PC-9 (cell line): ENCODE results near the gene P2RY8. TPM values are rescaled to one million over a fixed set of nuclear protein-coding genes. Genes with fewer than 3 reads are reported as not detected.
A peak's percentile ranks its signal among the peaks of the same experiment; 100 is the strongest.

ENCODE experiments used
- BruUV-seq: library from RNA; stranded (reverse); fragments of 400-500 nt; replicated peaks from 2 replicates; lab custom pipeline; 2021; lab: Mats Ljungman, UMichigan
- CTCF ChIA-PET: fragments of 300-600 bp; sonication (Branson Sonifier 250); formaldehyde crosslinking; loops from one replicate; lab custom pipeline; 2022; ENCODE audit warnings: antibody characterized with exemption; lab: Charles Lee
- POLR2A ChIA-PET: fragments of 300-600 bp; sonication (Branson Sonifier 250); formaldehyde crosslinking; loops from one replicate; lab custom pipeline; 2022; ENCODE audit warnings: antibody characterized with exemption; ENCODE audit not compliant: unreplicated experiment; lab: Charles Lee
- DNase-seq, 2 experiments: peaks; one replicate each; pipeline versions ENCODE4 v3.0.0 to v3.0.0-alpha.2; 2015 to 2022; ENCODE audit warnings: mixed read lengths in 1 of 2
- H2AFZ ChIP-seq: fragments of 200-600 bp; sonication (generic); 2 replicates; pipeline ENCODE4 v1.8.1; 2017; ENCODE audit warnings: antibody characterized with exemption
- H3F3A ChIP-seq: fragments of 200-600 bp; sonication (generic); 2 replicates; pipeline ENCODE4 v1.8.1; 2017; ENCODE audit warnings: antibody characterized with exemption, mild to moderate bottlenecking, low read depth; ENCODE audit not compliant: insufficient read depth
- H3K27ac ChIP-seq: fragments of 200-600 bp; sonication (generic); 2 replicates; pipeline ENCODE4 v1.6.1; 2016; ENCODE audit warnings: mixed run types
- H3K27me3 ChIP-seq: fragments of 200-600 bp; sonication (generic); 2 replicates; pipeline ENCODE4 v1.6.1; 2016; ENCODE audit warnings: low read depth, mixed run types; ENCODE audit not compliant: insufficient read depth
- H3K36me3 ChIP-seq: fragments of 200-600 bp; sonication (generic); 2 replicates; pipeline ENCODE4 v1.6.1; 2016; ENCODE audit warnings: low read depth, mixed run types
- H3K4me1 ChIP-seq: fragments of 200-600 bp; sonication (generic); replicated peaks from 2 replicates; pipeline ENCODE4 v1.6.1; 2016; ENCODE audit warnings: mixed run types; ENCODE audit not compliant: insufficient read depth
- H3K4me2 ChIP-seq: fragments of 200-600 bp; sonication (generic); 2 replicates; pipeline ENCODE4 v1.6.1; 2017; ENCODE audit warnings: mixed run types
- H3K4me3 ChIP-seq: fragments of 200-600 bp; sonication (generic); 2 replicates; pipeline ENCODE4 v1.6.1; 2016; ENCODE audit warnings: mixed run types
- H3K79me2 ChIP-seq: fragments of 200-600 bp; sonication (generic); 2 replicates; pipeline ENCODE4 v1.6.1; 2017; ENCODE audit warnings: low read depth, mixed run types
- H3K9me2 ChIP-seq: fragments of 200-600 bp; sonication (generic); 2 replicates; pipeline ENCODE4 v1.8.1; 2017; ENCODE audit warnings: mild to moderate bottlenecking; ENCODE audit not compliant: insufficient read depth
- H3K9me3 ChIP-seq: fragments of 200-600 bp; sonication (generic); 2 replicates; pipeline ENCODE4 v1.8.1; 2016; ENCODE audit warnings: low read depth; ENCODE audit not compliant: insufficient read depth
- H4K20me1 ChIP-seq: fragments of 200-600 bp; sonication (generic); 2 replicates; pipeline ENCODE4 v1.8.1; 2017; ENCODE audit not compliant: insufficient read depth
- EZH2 ChIP-seq: fragments of 200-600 bp; sonication (generic); IDR thresholded peaks from 2 replicates; pipeline ENCODE4 v1.8.0; 2017; ENCODE audit warnings: antibody characterized with exemption, low read depth
- intact Hi-C: fragments of 100-400 bp; cut with micrococcal nuclease; formaldehyde crosslinking; loops from one replicate; pipeline ENCODE4 v1.10.0; 2022; ENCODE audit not compliant: unreplicated experiment
- total RNA-seq: library from RNA; stranded (reverse); gene quantifications from 2 replicates; pipeline ENCODE4 v1.2.3, GENCODE V29; 2021
- TF ChIP-seq, protein P1 (sequence below): fragments of 200-600 bp; sonication (generic); conservative IDR thresholded peaks from 2 replicates; pipeline ENCODE4 v1.6.1; 2017; ENCODE audit warnings: mixed run types, antibody characterized with exemption, mild to moderate bottlenecking, moderate library complexity

Gene P2RY8
- total RNA-seq, 1 experiment from 2014 or later, result not detected

DNA sequence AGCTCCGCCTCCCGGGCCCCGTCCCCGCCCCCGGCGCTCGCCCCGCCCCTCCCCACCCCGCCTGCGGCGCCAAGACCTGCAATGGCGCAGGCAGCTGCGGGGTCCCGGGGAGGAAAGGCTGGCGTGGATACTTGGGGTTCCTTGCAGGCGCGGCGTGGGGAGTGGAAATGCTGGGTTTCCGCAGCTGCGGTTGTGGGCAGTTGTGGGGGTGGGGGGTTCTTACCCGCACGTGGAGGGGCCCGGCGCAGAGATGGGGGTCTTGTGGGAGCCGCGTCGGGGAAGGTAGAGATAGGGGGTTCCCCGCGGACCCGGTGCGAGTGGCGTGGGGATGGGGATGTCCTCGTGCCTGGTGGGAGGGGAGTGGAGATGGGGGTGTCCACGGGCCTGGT, 83.6 kb downstream of the P2RY8 start:
- no TSS peak for BruUV-seq
- H3K4me3 ChIP-seq, result peak overlapping the region; percentile 61; the same call in 1 of the 2 replicates
- peaks cover 20% of the 10 kb centered on the region for H3K27me3 ChIP-seq
- H3K9me2 ChIP-seq, result no peaks in the 10 kb centered on the region
- peak overlapping the region; percentile 88; the same call in 1 of the 2 replicates for H2AFZ ChIP-seq
- H3F3A ChIP-seq, result no peaks in the 10 kb centered on the region
- ChIA-PET CTCF (no interaction called here), POLR2A (no interaction called here)
- H3K4me2 ChIP-seq, result peak overlapping the region; percentile 70
- no peaks in the 10 kb centered on the region for H3K4me1 ChIP-seq
- H3K36me3 ChIP-seq, result 0 out of 2 replicates have a peak, but pooled peaks cover 3% of the 10 kb centered on the region
- intact Hi-C loops, result loop anchor here (2.0 to 10.0 kb wide), 5 partner anchors 139 to 1241 kb away; partner anchors contain the start of genes AKAP17A and CD99
- no peak for TF ChIP-seq EZH2
- TF ChIP-seq, protein P1, sequence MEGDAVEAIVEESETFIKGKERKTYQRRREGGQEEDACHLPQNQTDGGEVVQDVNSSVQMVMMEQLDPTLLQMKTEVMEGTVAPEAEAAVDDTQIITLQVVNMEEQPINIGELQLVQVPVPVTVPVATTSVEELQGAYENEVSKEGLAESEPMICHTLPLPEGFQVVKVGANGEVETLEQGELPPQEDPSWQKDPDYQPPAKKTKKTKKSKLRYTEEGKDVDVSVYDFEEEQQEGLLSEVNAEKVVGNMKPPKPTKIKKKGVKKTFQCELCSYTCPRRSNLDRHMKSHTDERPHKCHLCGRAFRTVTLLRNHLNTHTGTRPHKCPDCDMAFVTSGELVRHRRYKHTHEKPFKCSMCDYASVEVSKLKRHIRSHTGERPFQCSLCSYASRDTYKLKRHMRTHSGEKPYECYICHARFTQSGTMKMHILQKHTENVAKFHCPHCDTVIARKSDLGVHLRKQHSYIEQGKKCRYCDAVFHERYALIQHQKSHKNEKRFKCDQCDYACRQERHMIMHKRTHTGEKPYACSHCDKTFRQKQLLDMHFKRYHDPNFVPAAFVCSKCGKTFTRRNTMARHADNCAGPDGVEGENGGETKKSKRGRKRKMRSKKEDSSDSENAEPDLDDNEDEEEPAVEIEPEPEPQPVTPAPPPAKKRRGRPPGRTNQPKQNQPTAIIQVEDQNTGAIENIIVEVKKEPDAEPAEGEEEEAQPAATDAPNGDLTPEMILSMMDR, result no peak
- peak overlapping the region; percentile 50; the same call in 1 of the 2 replicates for H3K27ac ChIP-seq
- H3K79me2 ChIP-seq, result peaks cover 40% of the 10 kb centered on the region
- H3K9me3 ChIP-seq, result no peaks in the 10 kb centered on the region
- no peaks in the 10 kb centered on the region for H4K20me1 ChIP-seq
- peak in 1 of 2 experiments; percentile 38 for DNase-seq

- POLR2A ChIA-PET, result no interaction called here
- TF ChIP-seq, protein P1, result no peak
- no peak for TF ChIP-seq EZH2
- BruUV-seq, result TSS peak; percentile 33
Measured at GRCh38 chrX:1452516-1453394, 84.2 kb downstream of the P2RY8 start, which contains the start of gene ASMTL. Gene ASMTL, minus strand, starts transcription at chrX:1452909. Its CDS starts 69 bp downstream, at chrX:1452840.

GRCh38 chrX:1451661-1452515, 85.1 kb downstream of the P2RY8 start:
- Histone ChIP-seq H3K9me3 (no peaks in the 10 kb centered on the region), H2AFZ (no peak overlapping the region), H3K4me2 (peak overlapping the region; percentile 82), H3K79me2 (peaks cover 55% of the 10 kb centered on the region), H3K27ac (peak overlapping the region; percentile 42; the same call in 1 of the 2 replicates), H3K36me3 (0 out of 2 replicates have a peak, but pooled peaks cover 8% of the 10 kb centered on the region), H3K4me3 (peak overlapping the region; percentile 82), H3K9me2 (no peaks in the 10 kb centered on the region), H3K4me1 (no peaks in the 10 kb centered on the region), H4K20me1 (no peaks in the 10 kb centered on the region), H3F3A (no peaks in the 10 kb centered on the region), H3K27me3 (peaks cover 18% of the 10 kb centered on the region)
- intact Hi-C loops, result loop anchor here (2.0 to 10.0 kb wide), 5 partner anchors 140 to 1243 kb away; partner anchors contain the start of genes AKAP17A and CD99
- no peak for TF ChIP-seq EZH2
- ChIA-PET POLR2A (no interaction called here), CTCF (no interaction called here)
- BruUV-seq, result no TSS peak
- DNase-seq, result no peak

More at GRCh38 chrX:1452516-1453394, 84.2 kb downstream of the P2RY8 start, which contains the start of gene ASMTL:
- no peaks in the 10 kb centered on the region for H3F3A ChIP-seq
- 0 out of 2 replicates have a peak, but pooled peaks cover 8% of the 10 kb centered on the region for H3K36me3 ChIP-seq
- intact Hi-C loops, result loop anchor here (2.0 to 10.0 kb wide), 5 partner anchors 140 to 1242 kb away; partner anchors contain the start of genes AKAP17A and CD99
- no peaks in the 10 kb centered on the region for H4K20me1 ChIP-seq
- H2AFZ ChIP-seq, result peak within 1 kb of the TSS; percentile 88
- no peaks in the 10 kb centered on the region for H3K9me2 ChIP-seq
- peak within 1 kb of the TSS; percentile 50 for H3K27ac ChIP-seq
- H3K9me3 ChIP-seq, result no peaks in the 10 kb centered on the region
- peak within 1 kb of the TSS; percentile 82 for H3K4me3 ChIP-seq
- DNase-seq, result peak; percentile 89 to 98
- peaks cover 20% of the 10 kb centered on the region for H3K27me3 ChIP-seq
- H3K79me2 ChIP-seq, result peaks cover 46% of the 10 kb centered on the region
- H3K4me1 ChIP-seq, result no peaks in the 10 kb centered on the region
- peak within 1 kb of the TSS; percentile 82 for H3K4me2 ChIP-seq
- CTCF ChIA-PET, result no interaction called here
